Left colon (tissue), 2 donors: ENCODE data around the gene PSMB5. TPM values are rescaled to one million over a fixed set of nuclear protein-coding genes. Genes with fewer than 3 reads are reported as not detected.

Experiments
- ATAC-seq: fragments of 200-7000 bp; cut with Tn5 transposase; one replicate; pipeline ENCODE4 v1.9.1; 2020; ENCODE audit warnings: mild to moderate bottlenecking, moderate library complexity
- DNase-seq, 2 donors: peaks; one replicate each; pipeline ENCODE4 v3.0.0-alpha.2; 2020
- intact Hi-C, 2 donors: fragments of 100-400 bp; cut with DNase I in 1 of 2; cut with micrococcal nuclease in 1 of 2; formaldehyde crosslinking; loops; one replicate each; pipeline versions ENCODE4 v1.11.2 to v1.14.0; 2022; cut with DNase I, micrococcal nuclease
- long read RNA-seq: library from polyadenylated mRNA; unstranded; transcript quantifications from one replicate; pipeline ENCODE4 v2.0.0, GENCODE V29; 2021
- total RNA-seq, 2 donors: library from RNA; stranded (reverse); fragmentation: NEBNext Ultra II Directional; extraction: Animal tissue kit (Norgen Biotek cat#: 25700); gene quantifications; one replicate each; pipeline ENCODE4 v1.2.1, GENCODE V29; 2021
- donor health status: DM: no; HTN: no; CAD: no.
- donor health status: DM: yes; HTN: yes; CAD: no.

Gene PSMB5
- 10 to 100 TPM; 77.9 to 80.6 TPM for total RNA-seq
- long read RNA-seq, transcript PSMB5-202 (3 exons, 1,294 nt): major isoform, 113 of 121 reads
- long read RNA-seq, transcript PSMB5-205 (4 exons, 1,117 nt): minor isoform, 7 of 121 reads
- long read RNA-seq, partial matches to known transcripts: 0 of 121 reads
- long read RNA-seq, other reads (novel, unspliced or antisense): 1 of 121 reads

GRCh38 chr14:23034498-23035302 lies at the start of gene PSMB5:
Gene PSMB5 (minus strand): TSS chr14:23034900. CDS start chr14:23034881, 19 bp downstream.
- DNase-seq: peak; percentile 89 to 91
- intact Hi-C loops: no loop called here
- ATAC-seq: peak; percentile 97

GRCh38 chr14:23080474-23080873 lies 45.8 kb upstream of the PSMB5 start:
- intact Hi-C loops: no loop called here
- no peak for ATAC-seq
- no peak for DNase-seq

DNA sequence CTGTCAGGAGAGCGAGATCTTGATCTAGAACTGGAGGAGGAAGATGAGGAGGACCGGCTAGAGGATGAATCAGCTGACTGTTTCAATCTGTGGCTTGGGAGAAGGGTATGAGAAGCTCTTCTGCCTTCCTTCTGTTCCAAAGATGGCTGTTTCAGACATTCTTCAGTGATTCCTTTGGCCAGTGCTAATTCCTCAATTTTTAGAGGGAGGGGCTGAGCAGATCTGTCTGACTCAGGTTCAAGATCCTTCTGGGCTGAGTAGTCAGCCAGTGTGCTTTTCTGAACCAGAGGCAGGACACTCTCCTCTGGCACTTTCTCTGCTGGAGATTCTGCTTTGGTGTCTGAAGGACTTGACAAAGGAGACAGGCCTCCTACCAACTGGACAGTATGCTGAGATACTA lies 45.0 kb upstream of the PSMB5 start:
- intact Hi-C loops: no loop called here
- ATAC-seq (no peak), DNase-seq (no peak)

- DNase-seq (peak in 1 of 2 donors; percentile 80), ATAC-seq (peak; percentile 83)
- intact Hi-C loops: no loop called here
These were observed 44.0 kb upstream of the PSMB5 start for GRCh38 chr14:23078692-23079116.

GRCh38 chr14:23077962-23078361 lies 43.3 kb upstream of the PSMB5 start:
- DNase-seq (no peak), ATAC-seq (no peak)
- intact Hi-C loops: no loop called here

DNA sequence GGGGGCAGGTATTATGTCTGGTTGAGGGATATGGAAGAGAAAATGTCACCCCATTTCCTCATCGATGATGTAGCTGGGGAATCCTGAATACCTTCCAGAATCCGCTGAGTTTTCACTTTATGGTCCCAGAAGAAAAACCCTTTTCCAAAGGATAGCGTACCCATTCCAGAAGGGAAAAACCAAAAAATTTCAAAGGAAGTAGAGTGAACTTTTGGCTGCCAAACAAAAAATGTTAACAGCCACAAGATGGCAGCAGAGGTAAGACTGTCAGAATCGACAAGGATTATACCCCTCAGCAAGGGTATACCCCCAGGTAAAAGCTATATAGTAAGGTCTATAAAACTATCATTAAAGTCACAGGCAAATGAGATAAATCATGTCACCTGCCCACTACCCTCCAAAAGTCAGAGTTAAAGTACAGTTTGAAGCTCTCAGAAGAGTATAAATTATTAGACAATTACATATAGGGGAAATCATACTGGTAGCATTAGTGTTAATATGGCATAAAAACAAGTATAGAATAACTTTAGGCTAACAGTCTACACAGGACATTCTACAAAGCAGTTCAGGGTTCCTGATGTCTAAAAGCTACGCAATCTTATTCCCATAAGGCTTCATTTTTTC lies 42.2 kb upstream of the PSMB5 start:
- DNase-seq (no peak), ATAC-seq (no peak)
- intact Hi-C loops: no loop called here

GRCh38 chr14:23074906-23075305 lies 40.2 kb upstream of the PSMB5 start:
- no peak for DNase-seq
- intact Hi-C loops: no loop called here
- ATAC-seq: no peak

DNA sequence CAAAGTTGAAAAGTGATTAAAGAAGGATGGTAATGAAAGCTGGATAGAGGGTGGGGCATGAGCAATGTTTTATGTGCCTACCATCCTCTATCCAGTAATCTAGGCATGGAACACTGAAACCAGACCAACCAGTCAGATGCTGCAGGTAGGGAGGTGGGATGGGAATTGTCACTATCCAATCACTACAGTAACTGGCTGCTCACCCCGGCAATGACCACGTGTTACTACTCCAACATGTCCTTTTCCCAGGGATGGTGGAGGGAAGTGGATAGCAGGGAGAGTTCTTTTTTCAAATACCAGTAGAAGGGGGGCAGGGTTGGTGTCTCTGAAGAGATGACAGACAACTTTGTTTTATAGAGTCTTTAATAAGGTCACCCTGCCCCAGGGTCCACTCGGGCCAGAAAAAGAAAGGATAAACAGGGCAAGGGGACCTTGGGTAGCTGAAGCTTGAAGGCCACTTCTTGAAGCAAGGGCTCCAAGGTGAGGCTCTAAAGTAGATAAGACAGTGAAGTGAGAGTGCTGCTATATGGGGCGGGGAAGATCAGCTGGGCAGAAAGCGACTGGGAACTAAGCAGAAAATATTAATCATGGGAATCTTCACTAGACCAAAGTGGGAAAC lies 37.3 kb upstream of the PSMB5 start:
- peak in 1 of 2 donors; percentile 47 for DNase-seq
- ATAC-seq: peak; percentile 58
- intact Hi-C loops: no loop called here

DNA sequence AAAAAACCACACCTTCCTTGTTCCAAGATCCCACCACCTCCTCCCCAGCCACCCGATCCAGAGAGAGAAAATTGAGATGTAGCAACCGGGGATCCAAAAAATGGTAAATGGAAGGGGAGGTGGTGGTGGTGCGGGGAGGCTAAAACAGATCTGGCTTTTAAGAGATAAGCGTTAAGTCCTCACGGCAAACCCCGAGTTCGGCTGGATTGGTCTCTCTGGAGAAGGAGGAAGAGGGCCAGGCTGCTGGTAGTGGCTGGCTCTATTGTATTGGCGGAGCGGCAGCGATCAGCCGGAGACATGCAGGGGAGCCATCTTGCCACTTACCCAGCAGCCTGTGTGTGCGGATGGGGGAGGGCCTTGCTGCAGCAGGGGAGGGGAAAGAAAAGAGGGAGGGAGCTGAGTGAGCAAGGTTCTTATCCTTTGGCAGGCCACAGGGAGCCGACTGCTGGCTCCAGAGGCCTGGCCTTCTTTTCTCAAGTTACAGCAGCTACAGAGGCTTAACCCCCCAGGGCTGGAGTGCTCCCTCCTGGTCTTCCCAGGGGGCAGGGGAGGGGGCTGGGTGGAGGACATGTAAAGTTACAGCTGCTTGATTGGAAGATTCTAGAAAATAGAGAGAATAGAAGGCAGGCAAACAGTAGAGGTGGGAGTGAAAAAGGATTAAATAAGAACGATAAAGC lies 36.7 kb upstream of the PSMB5 start:
- peak; percentile 81 to 89 for DNase-seq
- intact Hi-C loops: no loop called here
- ATAC-seq: peak; percentile 88

DNA sequence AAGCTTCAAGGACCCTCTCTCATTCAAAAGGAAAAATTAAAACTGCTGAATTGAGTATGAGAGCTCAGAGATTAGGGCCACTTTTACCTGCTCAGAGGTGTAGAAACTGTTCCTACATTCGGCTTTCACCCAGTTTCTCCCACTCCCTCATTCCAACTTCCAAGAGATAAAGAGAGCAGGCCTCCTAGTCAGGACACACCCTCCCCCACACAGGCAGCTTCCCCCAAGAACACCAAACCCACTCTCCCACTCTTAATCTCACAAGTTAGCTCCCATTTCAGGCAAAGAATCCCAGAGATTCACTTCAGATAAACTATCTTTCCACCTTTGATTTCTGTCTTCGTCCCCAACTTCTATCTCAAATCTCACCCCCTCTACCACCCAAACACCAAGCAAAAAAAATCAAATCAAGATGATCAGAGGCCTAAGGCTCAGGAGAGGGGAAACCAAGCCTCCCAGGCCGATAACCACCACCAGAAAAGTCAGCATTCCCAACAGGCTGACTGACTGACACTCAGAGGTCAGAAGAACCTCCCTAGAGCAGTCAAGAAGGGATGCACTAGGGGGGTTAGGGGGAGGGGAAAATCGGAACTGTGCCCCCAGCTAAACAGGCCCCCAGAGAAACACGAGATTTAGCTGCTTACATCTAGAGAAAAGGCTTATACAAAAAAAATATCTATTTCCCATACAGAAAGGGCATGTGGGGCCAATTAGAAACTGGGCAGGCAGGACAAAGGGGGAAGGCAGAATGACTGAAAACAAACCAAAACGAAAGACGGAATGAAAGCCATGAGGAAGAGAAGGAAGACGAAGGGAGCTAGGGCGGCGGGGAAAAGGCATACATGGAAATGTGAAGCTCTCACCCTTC lies 35.8 kb upstream of the PSMB5 start:
- ATAC-seq: no peak
- DNase-seq: no peak
- intact Hi-C loops: no loop called here

DNA sequence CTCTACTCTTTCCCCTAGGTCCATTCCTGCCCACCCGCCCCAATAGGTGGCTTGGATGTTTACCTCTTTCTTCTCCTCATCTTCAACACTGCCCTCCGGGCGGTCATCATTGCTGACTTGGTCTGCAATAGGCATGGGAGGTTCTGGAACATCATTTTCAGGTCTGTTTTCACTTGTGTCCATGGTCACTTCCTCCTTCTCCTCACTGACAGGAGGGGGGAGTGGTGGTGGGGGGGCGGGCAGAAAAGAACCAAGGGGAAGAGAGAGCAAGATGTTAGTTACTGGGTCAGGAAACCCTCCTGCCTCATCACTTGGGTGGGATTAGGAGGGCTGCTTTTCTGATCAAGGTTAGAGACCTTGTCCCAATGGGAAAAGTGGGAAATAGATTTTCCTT lies 34.7 kb upstream of the PSMB5 start:
- ATAC-seq (no peak), DNase-seq (no peak)
- intact Hi-C loops: no loop called here

DNA sequence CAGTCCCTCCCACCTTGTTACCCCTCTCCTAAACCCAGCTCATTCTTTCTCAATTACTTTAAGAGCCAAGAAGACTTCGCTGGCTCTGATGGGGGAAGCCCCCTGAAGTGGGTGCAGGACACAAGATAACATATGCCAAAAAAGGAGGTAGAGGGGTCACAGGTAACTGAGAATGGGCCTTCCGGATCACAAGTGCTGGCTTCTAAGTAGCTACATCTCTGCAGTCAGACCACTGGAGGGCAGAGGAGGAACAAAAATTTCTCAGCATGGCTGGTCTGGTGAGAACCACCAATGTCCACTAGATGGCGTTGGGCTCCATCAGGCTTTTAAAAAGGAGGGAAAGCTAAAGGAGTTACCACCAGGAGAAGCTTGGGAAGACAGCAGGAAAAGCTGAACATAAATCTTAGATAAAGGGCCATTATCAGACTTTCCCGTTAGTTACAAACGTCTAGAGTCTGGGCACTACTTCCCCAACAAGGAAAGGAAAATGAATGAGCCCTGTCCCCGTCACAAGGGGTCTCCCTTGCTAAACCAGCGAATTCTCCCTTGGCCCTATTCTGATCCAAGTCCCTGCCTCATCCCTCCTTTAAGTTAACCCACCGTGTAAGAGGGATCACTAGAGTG lies 34.2 kb upstream of the PSMB5 start:
- peak; percentile 74 to 79 for DNase-seq
- peak; percentile 67 for ATAC-seq
- intact Hi-C loops: no loop called here

GRCh38 chr14:23067847-23068788 lies 33.4 kb upstream of the PSMB5 start:
- ATAC-seq (no peak), DNase-seq (no peak)
- intact Hi-C loops: no loop called here

DNA sequence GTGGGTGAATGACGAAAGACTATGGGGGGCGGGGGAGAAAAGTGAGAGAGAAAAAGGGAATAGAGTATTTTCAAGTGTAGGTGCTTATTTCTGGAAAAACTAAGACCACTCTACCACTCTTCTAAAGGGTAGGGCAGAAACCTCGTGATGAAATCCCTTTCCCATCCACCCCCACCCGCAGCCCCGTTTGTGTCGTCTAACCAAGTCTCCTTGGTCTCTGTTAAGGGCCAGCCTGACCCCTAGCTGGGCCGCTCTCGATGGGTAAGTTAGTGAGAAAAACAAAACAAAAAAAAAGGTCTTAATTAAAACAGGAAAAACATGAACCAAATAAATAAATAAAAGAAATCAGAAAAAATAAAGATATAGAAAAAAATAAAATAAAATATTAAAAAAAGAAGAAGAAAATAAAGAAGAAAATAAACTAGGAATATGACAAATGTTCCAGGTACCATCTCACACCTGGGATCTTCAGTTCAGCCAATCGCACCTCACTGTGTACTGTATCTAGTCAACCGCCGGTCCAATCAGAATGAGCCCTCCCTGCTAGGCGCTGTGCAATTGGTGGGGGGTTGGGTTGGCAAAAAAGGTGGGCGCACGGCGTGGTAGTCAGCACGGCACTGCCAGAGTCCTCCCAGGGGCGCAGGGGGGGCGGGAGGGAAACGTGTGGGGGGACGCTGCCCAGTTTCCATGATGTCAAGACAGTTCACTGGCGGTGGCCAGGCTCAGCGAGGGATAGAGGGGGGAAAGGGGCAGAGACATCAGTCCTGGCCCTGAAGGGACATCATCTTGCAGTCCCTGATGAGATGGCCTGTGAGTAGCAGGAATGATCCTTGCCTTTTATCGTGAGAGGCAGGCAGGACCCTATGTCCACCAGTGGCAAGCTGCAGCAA lies 32.4 kb upstream of the PSMB5 start:
- DNase-seq (no peak), ATAC-seq (no peak)
- intact Hi-C loops: no loop called here

DNA sequence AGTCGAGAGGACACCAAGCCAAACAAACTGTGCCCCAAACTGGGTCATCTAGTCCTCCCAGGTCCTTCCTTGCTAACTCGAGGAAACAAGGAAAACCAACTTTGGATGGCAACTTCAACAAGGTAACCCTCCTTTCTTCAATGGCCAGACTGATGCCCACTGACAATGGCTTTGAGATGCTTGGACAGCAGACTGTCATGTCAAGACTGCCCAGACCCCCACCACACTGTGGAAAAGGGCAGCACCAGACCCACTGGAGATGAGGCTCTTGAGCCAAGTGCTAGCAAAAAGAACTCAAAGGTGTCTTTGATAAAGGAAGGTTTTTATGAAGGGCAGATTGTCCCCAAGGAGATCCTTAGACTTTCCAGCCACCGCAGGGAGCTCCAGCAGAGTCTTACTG lies 31.7 kb upstream of the PSMB5 start:
- no peak for DNase-seq
- intact Hi-C loops: no loop called here
- ATAC-seq: no peak

DNA sequence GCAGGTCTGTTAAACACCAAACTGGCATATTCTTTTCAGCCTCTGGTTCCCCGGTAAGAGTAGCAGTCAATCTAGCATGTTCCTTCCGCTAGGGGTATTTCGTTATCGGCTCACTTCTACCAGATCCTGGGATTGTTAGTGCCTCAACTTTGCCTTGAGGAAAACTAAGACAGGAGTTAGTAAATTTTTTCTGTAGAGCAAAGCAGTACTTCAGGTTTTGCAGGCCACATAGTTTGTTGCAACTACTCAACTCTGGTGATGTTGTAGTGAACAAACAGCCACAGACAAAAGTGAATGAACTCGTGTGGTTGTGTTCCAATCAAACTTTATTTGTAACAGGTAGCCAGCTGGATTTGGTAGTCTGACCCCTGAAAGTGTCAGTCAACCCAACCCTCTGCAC lies 28.9 kb upstream of the PSMB5 start:
- ATAC-seq (no peak), DNase-seq (no peak)
- intact Hi-C loops: no loop called here
